IMR-90 (cell line): ENCODE results near the gene TEX261.

Experiments
- CTCF ChIP-seq: conservative IDR thresholded peaks from 2 replicates; pipeline ENCODE4 v1.5.1; 2012; ENCODE audit warnings: mild to moderate bottlenecking, low read depth, low read length, improper control_type of control experiment
- MXI1 ChIP-seq: IDR thresholded peaks from 2 replicates; pipeline ENCODE4 v1.6.1; 2012; ENCODE audit warnings: low read depth, mild to moderate bottlenecking, low read length, moderate library complexity, borderline replicate concordance
- POLR2A ChIP-seq: IDR thresholded peaks from 2 replicates; pipeline ENCODE4 v1.6.1; 2012; ENCODE audit warnings: mild to moderate bottlenecking, low read depth, low read length
- RAD21 ChIP-seq: IDR thresholded peaks from 2 replicates; pipeline ENCODE4 v1.6.1; 2012; ENCODE audit warnings: low read length, improper control_type of control experiment

DNA sequence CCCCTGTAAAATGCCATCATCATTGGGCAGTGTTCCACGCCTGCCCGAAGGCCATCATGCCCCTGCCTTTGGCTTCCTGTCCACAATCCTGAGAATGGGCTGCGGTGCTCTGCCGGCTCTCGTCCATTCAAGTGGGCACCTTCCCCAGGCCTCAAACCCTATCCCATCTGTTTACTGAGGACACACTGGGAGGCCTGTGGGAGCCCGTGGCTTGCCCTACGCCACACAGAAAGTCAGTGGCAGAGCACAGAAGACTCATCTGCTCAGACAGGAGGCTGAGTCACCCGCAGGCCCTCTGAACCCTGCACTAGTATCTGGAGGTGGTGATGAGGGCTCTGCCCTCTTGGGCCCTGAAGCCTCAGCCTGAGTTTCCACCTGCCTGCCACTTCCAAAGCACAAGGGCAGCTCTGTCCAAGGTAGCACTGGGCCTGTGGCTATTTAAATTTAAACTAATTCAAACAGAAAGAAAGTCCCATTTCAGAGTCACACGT is 35.4 kb downstream of the TEX261 start:
- TF ChIP-seq CTCF: no peak
- no peak for TF ChIP-seq RAD21
- TF ChIP-seq POLR2A: no peak
- no peak for TF ChIP-seq MXI1
